HepG2 (cell line): ENCODE measurements around the gene NSMCE3. TPM values are rescaled to one million over a fixed set of nuclear protein-coding genes. Genes with fewer than 3 reads are reported as not detected.

Experiments
- GTF3A ChIP-seq: sonication (generic); formaldehyde crosslinking; conservative IDR thresholded peaks from 2 replicates; pipeline ENCODE4 v1.4.0; 2020; ENCODE audit warnings: mild to moderate bottlenecking, missing genetic modification reagents
- HMGXB3 ChIP-seq: sonication (generic); formaldehyde crosslinking; IDR thresholded peaks from 2 replicates; pipeline ENCODE4 v1.4.0; 2020; ENCODE audit warnings: missing genetic modification reagents, borderline replicate concordance
- SIN3B ChIP-seq: fragments of 150-350 bp; IDR thresholded peaks from 2 replicates; pipeline ENCODE4 v1.6.1; 2014; ENCODE audit warnings: low read length
- TEAD3 ChIP-seq: optimal IDR thresholded peaks from 2 replicates; pipeline ENCODE3; 2016; ENCODE audit warnings: borderline replicate concordance
- ZNF407 ChIP-seq: sonication (generic); formaldehyde crosslinking; IDR thresholded peaks from one replicate; pipeline ENCODE4 v1.5.1; 2020; ENCODE audit warnings: mild to moderate bottlenecking, missing genetic modification reagents; ENCODE audit errors: not compliant biosample characterization
- polyA plus RNA-seq, 8 experiments: library from polyadenylated mRNA; depleted of rRNA in 3 of 8; stranded (reverse) in 7 of 8; unstranded in 1 of 8; fragments of >200 nt; fragmentation: Illumina TruSeq in 4 of 8; extraction: Trizol in 4 of 8; gene quantifications; 2 replicates each; pipeline versions ENCODE4 v1.2.1 to v1.2.3, GENCODE V29; 2011 to 2016; ENCODE audit warnings: low read depth in 4 of 8, missing spikeins in 1 of 8, mixed read lengths in 1 of 8; ENCODE audit not compliant: insufficient read depth in 1 of 8
- total RNA-seq, 5 experiments: library from RNA; depleted of rRNA; stranded (reverse); fragments of >200 nt; fragmentation: Illumina TruSeq; extraction: Trizol; gene quantifications; 2 replicates each; pipeline ENCODE4 v1.2.3, GENCODE V29; 2016; ENCODE audit warnings: low read depth in 1 of 5

Gene NSMCE3
- total and polyA plus RNA-seq, 2 of the 13 experiments (the other 11 are each of a cell fraction or from before 2014, with no cell fraction given), result 3.0 to 3.7 TPM

- TF ChIP-seq ZNF407 (CRISPR knock-in tag) (no peak), GTF3A (no peak), SIN3B (no peak), TEAD3 (CRISPR knock-in tag) (no peak), HMGXB3 (CRISPR knock-in tag) (no peak)
Observed at GRCh38 chr15:29299331-29299730, 29.7 kb upstream of the NSMCE3 start (continued).
